ENCODE results near the gene TREML2.
"Not testable (repeated sequence)": the region's sequence is repeated elsewhere in the genome, so short reads cannot be mapped to it uniquely, and the experiment has no call there.

The TREML2 gene

GRCh38 chr6:41189046-41189445 lies 11.9 kb downstream of the TREML2 start:
- H3K4me3 ChIP-seq (ENCODE audit: low read depth, low read length); H3K9ac ChIP-seq (ENCODE audit: low read depth, low read length); H3K4me1 ChIP-seq (ENCODE audit: control insufficient read depth, insufficient read depth, low read length); H3K27me3 ChIP-seq (ENCODE audit: control insufficient read depth, insufficient read depth, low read length); H3K36me3 ChIP-seq (ENCODE audit: control insufficient read depth, insufficient read depth, low read length); H3K27ac ChIP-seq (ENCODE audit: low read depth, low read length): not testable (repeated sequence)
- H3K9me3 ChIP-seq (ENCODE audit: control insufficient read depth, insufficient read depth, low read length): peaks cover 11% of the 10 kb centered on the region; the same call in 1 of the 2 replicates

- Histone ChIP-seq H3K9me3 (ENCODE audit: control insufficient read depth, insufficient read depth, low read length) (peaks cover 11% of the 10 kb centered on the region; the same call in 1 of the 2 replicates), H3K9ac (ENCODE audit: low read depth, low read length) (no peak overlapping the region), H3K27me3 (ENCODE audit: control insufficient read depth, insufficient read depth, low read length) (no peaks in the 10 kb centered on the region), H3K4me1 (ENCODE audit: control insufficient read depth, insufficient read depth, low read length) (no peaks in the 10 kb centered on the region), H3K4me3 (ENCODE audit: low read depth, low read length) (no peak overlapping the region), H3K27ac (ENCODE audit: low read depth, low read length) (no peak overlapping the region), H3K36me3 (ENCODE audit: control insufficient read depth, insufficient read depth, low read length) (no peaks in the 10 kb centered on the region)
Observed at GRCh38 chr6:41187924-41188886, 12.7 kb downstream of the TREML2 start.

- 0 out of 2 replicates have a peak, but pooled peaks cover 3% of the 10 kb centered on the region for H3K4me1 ChIP-seq (ENCODE audit: control insufficient read depth, insufficient read depth, low read length)
- H3K9ac ChIP-seq (ENCODE audit: low read depth, low read length): no peak overlapping the region
- no peak overlapping the region for H3K27ac ChIP-seq (ENCODE audit: low read depth, low read length)
- H3K4me3 ChIP-seq (ENCODE audit: low read depth, low read length): no peak overlapping the region
- H3K9me3 ChIP-seq (ENCODE audit: control insufficient read depth, insufficient read depth, low read length): peaks cover 11% of the 10 kb centered on the region; the same call in 1 of the 2 replicates
- H3K36me3 ChIP-seq (ENCODE audit: control insufficient read depth, insufficient read depth, low read length): no peaks in the 10 kb centered on the region
- H3K27me3 ChIP-seq (ENCODE audit: control insufficient read depth, insufficient read depth, low read length): no peaks in the 10 kb centered on the region
Observed at GRCh38 chr6:41186031-41186562, 14.9 kb downstream of the TREML2 start.

- Histone ChIP-seq H3K4me3 (ENCODE audit: low read depth, low read length) (no peak overlapping the region), H3K9ac (ENCODE audit: low read depth, low read length) (no peak overlapping the region), H3K4me1 (ENCODE audit: control insufficient read depth, insufficient read depth, low read length) (0 out of 2 replicates have a peak, but pooled peaks cover 3% of the 10 kb centered on the region), H3K27me3 (ENCODE audit: control insufficient read depth, insufficient read depth, low read length) (no peaks in the 10 kb centered on the region), H3K9me3 (ENCODE audit: control insufficient read depth, insufficient read depth, low read length) (peaks cover 6% of the 10 kb centered on the region; the same call in 1 of the 2 replicates), H3K27ac (ENCODE audit: low read depth, low read length) (no peak overlapping the region), H3K36me3 (ENCODE audit: control insufficient read depth, insufficient read depth, low read length) (no peaks in the 10 kb centered on the region)
Observed at GRCh38 chr6:41184761-41185160, 16.2 kb downstream of the TREML2 start.

- Histone ChIP-seq H3K27ac (ENCODE audit: low read depth, low read length) (no peak overlapping the region), H3K36me3 (ENCODE audit: control insufficient read depth, insufficient read depth, low read length) (no peaks in the 10 kb centered on the region), H3K9ac (ENCODE audit: low read depth, low read length) (no peak overlapping the region), H3K4me3 (ENCODE audit: low read depth, low read length) (no peak overlapping the region), H3K27me3 (ENCODE audit: control insufficient read depth, insufficient read depth, low read length) (no peaks in the 10 kb centered on the region), H3K9me3 (ENCODE audit: control insufficient read depth, insufficient read depth, low read length) (no peaks in the 10 kb centered on the region), H3K4me1 (ENCODE audit: control insufficient read depth, insufficient read depth, low read length) (0 out of 2 replicates have a peak, but pooled peaks cover 3% of the 10 kb centered on the region)
Observed at GRCh38 chr6:41182069-41183034, 18.6 kb downstream of the TREML2 start.

- Histone ChIP-seq H3K27me3 (ENCODE audit: control insufficient read depth, insufficient read depth, low read length) (no peaks in the 10 kb centered on the region), H3K4me1 (ENCODE audit: control insufficient read depth, insufficient read depth, low read length) (0 out of 2 replicates have a peak, but pooled peaks cover 3% of the 10 kb centered on the region), H3K9me3 (ENCODE audit: control insufficient read depth, insufficient read depth, low read length) (no peaks in the 10 kb centered on the region), H3K9ac (ENCODE audit: low read depth, low read length) (no peak overlapping the region), H3K4me3 (ENCODE audit: low read depth, low read length) (no peak overlapping the region), H3K27ac (ENCODE audit: low read depth, low read length) (no peak overlapping the region), H3K36me3 (ENCODE audit: control insufficient read depth, insufficient read depth, low read length) (no peaks in the 10 kb centered on the region)
Observed at GRCh38 chr6:41181566-41181965, 19.4 kb downstream of the TREML2 start.

- H3K36me3 ChIP-seq (ENCODE audit: control insufficient read depth, insufficient read depth, low read length): no peaks in the 10 kb centered on the region
- no peak overlapping the region for H3K27ac ChIP-seq (ENCODE audit: low read depth, low read length)
- no peak overlapping the region for H3K4me3 ChIP-seq (ENCODE audit: low read depth, low read length)
- H3K9ac ChIP-seq (ENCODE audit: low read depth, low read length): no peak overlapping the region
- H3K4me1 ChIP-seq (ENCODE audit: control insufficient read depth, insufficient read depth, low read length): 0 out of 2 replicates have a peak, but pooled peaks cover 3% of the 10 kb centered on the region
- no peaks in the 10 kb centered on the region for H3K9me3 ChIP-seq (ENCODE audit: control insufficient read depth, insufficient read depth, low read length)
- no peaks in the 10 kb centered on the region for H3K27me3 ChIP-seq (ENCODE audit: control insufficient read depth, insufficient read depth, low read length)
Observed at GRCh38 chr6:41179163-41179562, 21.8 kb downstream of the TREML2 start.

- Histone ChIP-seq H3K4me3 (ENCODE audit: low read depth, low read length) (no peak overlapping the region), H3K36me3 (ENCODE audit: control insufficient read depth, insufficient read depth, low read length) (no peaks in the 10 kb centered on the region), H3K4me1 (ENCODE audit: control insufficient read depth, insufficient read depth, low read length) (0 out of 2 replicates have a peak, but pooled peaks cover 3% of the 10 kb centered on the region), H3K27ac (ENCODE audit: low read depth, low read length) (no peak overlapping the region), H3K9me3 (ENCODE audit: control insufficient read depth, insufficient read depth, low read length) (no peaks in the 10 kb centered on the region), H3K9ac (ENCODE audit: low read depth, low read length) (no peak overlapping the region), H3K27me3 (ENCODE audit: control insufficient read depth, insufficient read depth, low read length) (no peaks in the 10 kb centered on the region)
Observed at GRCh38 chr6:41177695-41178094, 23.3 kb downstream of the TREML2 start.

- 0 out of 2 replicates have a peak, but pooled peaks cover 3% of the 10 kb centered on the region for H3K4me1 ChIP-seq (ENCODE audit: control insufficient read depth, insufficient read depth, low read length)
- H3K27ac ChIP-seq (ENCODE audit: low read depth, low read length): no peak overlapping the region
- no peaks in the 10 kb centered on the region for H3K9me3 ChIP-seq (ENCODE audit: control insufficient read depth, insufficient read depth, low read length)
- H3K4me3 ChIP-seq (ENCODE audit: low read depth, low read length): no peak overlapping the region
- H3K27me3 ChIP-seq (ENCODE audit: control insufficient read depth, insufficient read depth, low read length): no peaks in the 10 kb centered on the region
- H3K36me3 ChIP-seq (ENCODE audit: control insufficient read depth, insufficient read depth, low read length): no peaks in the 10 kb centered on the region
- H3K9ac ChIP-seq (ENCODE audit: low read depth, low read length): no peak overlapping the region
Observed at GRCh38 chr6:41177287-41177686, 23.7 kb downstream of the TREML2 start.

GRCh38 chr6:41176189-41176588 lies 24.8 kb downstream of the TREML2 start:
- H3K4me3 ChIP-seq (ENCODE audit: low read depth, low read length): no peak overlapping the region
- no peaks in the 10 kb centered on the region for H3K27me3 ChIP-seq (ENCODE audit: control insufficient read depth, insufficient read depth, low read length)
- peaks cover 5% of the 10 kb centered on the region for H3K4me1 ChIP-seq (ENCODE audit: control insufficient read depth, insufficient read depth, low read length)
- no peak overlapping the region for H3K27ac ChIP-seq (ENCODE audit: low read depth, low read length)
- H3K9me3 ChIP-seq (ENCODE audit: control insufficient read depth, insufficient read depth, low read length): no peaks in the 10 kb centered on the region
- H3K9ac ChIP-seq (ENCODE audit: low read depth, low read length): no peak overlapping the region
- no peaks in the 10 kb centered on the region for H3K36me3 ChIP-seq (ENCODE audit: control insufficient read depth, insufficient read depth, low read length)

Measured in HUES48 (cell line).